Non-pigmented ciliary epithelial cell (primary cell): ENCODE results near the gene SKIL.
"Not testable (repeated sequence)": the region's sequence is repeated elsewhere in the genome, so short reads cannot be mapped to it uniquely, and the experiment has no call there.

Experiments used
- DNase-seq: peaks from one replicate; pipeline ENCODE4 v3.0.0-alpha.2; 2010; ENCODE audit warnings: low read depth

SKIL gene

GRCh38 chr3:170357176-170358041, at the start of gene SKIL:
Gene SKIL, plus strand, starts transcription at chr3:170357715. Its CDS starts 2,617 bp downstream, at chr3:170360332.
- DNase-seq: peak; percentile 82

- DNase-seq: no peak
These were observed 48.5 kb upstream of the SKIL start for GRCh38 chr3:170309046-170309445.

- no peak for DNase-seq
These were observed 39.6 kb upstream of the SKIL start for GRCh38 chr3:170317954-170318353.

- no peak for DNase-seq
These were observed 36.9 kb upstream of the SKIL start for GRCh38 chr3:170320461-170321121.

GRCh38 chr3:170321321-170322034, 36.0 kb upstream of the SKIL start:
- no peak for DNase-seq

- DNase-seq: no peak
These were observed 34.8 kb upstream of the SKIL start for GRCh38 chr3:170322566-170323269.

GRCh38 chr3:170323331-170323730, 34.2 kb upstream of the SKIL start:
- no peak for DNase-seq

GRCh38 chr3:170324962-170325361, 32.6 kb upstream of the SKIL start:
- no peak for DNase-seq

- DNase-seq: no peak
These were observed 30.3 kb upstream of the SKIL start for GRCh38 chr3:170327040-170327808.

- not testable (repeated sequence) for DNase-seq
These were observed 29.5 kb upstream of the SKIL start for GRCh38 chr3:170327868-170328548.

GRCh38 chr3:170330366-170330765, 27.1 kb upstream of the SKIL start:
- DNase-seq: no peak

GRCh38 chr3:170331143-170331542, 26.4 kb upstream of the SKIL start:
- no peak for DNase-seq

- no peak for DNase-seq
These were observed 20.1 kb upstream of the SKIL start for GRCh38 chr3:170337420-170337819.

GRCh38 chr3:170338690-170339340, 18.7 kb upstream of the SKIL start:
- no peak for DNase-seq

GRCh38 chr3:170342273-170342672, 15.2 kb upstream of the SKIL start:
- not testable (repeated sequence) for DNase-seq

- not testable (repeated sequence) for DNase-seq
These were observed 13.7 kb upstream of the SKIL start for GRCh38 chr3:170343859-170344258.

- DNase-seq: no peak
These were observed 12.5 kb upstream of the SKIL start for GRCh38 chr3:170344971-170345370.

- DNase-seq: no peak
These were observed 10.8 kb upstream of the SKIL start for GRCh38 chr3:170346481-170347392.
